RPMI7951 (cell line): ENCODE measurements around the gene SP140L. TPM values are rescaled to one million over a fixed set of nuclear protein-coding genes. Genes with fewer than 3 reads are reported as not detected.

Experiments
- total RNA-seq: library from RNA; depleted of rRNA; stranded (reverse); fragments of >200 nt; shearing (Covaris generic); gene quantifications from 2 replicates; pipeline ENCODE4 v1.2.3, GENCODE V29; 2014; rRNA removed

The SP140L gene
- total RNA-seq, 1 experiment from 2014 or later = 15.1 TPM

Other genes with a start within 250 kb of the SP140L start
- gene SP110, start 107.2 kb upstream of the SP140L start, total RNA-seq = 13.5 and 19.7 TPM in 2 replicates
- 0.12 and 0.59 TPM in 2 replicates for gene SP140, start 101.5 kb upstream of the SP140L start, total RNA-seq
- 127 and 129 TPM in 2 replicates for gene SP100, start 89.0 kb downstream of the SP140L start, total RNA-seq